KBM-7 (cell line): ENCODE results near the gene IL1R1.
A peak's percentile ranks its signal among the peaks of the same experiment; 100 is the strongest.

Experiments used
- DNase-seq: peaks from one replicate; pipeline ENCODE4 v3.0.0-alpha.2; 2015
- in situ Hi-C: fragments of 300-500 bp; cut with MboI; formaldehyde crosslinking; loops from 2 replicates; pipeline ENCODE4 v1.14.3; 2020; ENCODE audit warnings: low sequenced_read_pairs, low pct_unique_long_range_greater_than_20kb, mixed read lengths

The IL1R1 gene

GRCh38 chr2:102190430-102191107, 48.0 kb downstream of the IL1R1 start:
- no peak for DNase-seq
- in situ Hi-C loops, result no loop called here

- no peak for DNase-seq
- in situ Hi-C loops, result no loop called here
These were observed 49.0 kb downstream of the IL1R1 start for GRCh38 chr2:102191501-102191900.

DNA sequence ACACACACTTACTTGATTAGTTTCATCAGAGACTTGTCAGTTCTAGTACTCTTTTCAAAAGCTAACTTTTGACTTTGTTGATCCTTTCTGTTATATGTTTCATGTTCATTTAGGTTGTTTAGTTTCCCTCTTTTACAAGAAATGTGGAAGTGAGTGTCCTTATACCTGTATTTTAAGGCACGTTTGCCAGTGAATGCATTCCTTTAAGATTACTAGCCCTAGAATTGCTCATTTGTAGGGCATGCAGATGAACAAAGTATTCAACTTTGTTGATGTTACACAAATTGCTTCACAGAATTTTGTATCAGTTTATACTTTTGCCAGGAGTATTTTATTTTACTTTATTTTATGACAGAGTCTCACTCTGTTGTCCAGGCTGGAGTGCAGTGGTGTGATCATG, 50.5 kb downstream of the IL1R1 start:
- DNase-seq, result no peak
- in situ Hi-C loops, result no loop called here

DNA sequence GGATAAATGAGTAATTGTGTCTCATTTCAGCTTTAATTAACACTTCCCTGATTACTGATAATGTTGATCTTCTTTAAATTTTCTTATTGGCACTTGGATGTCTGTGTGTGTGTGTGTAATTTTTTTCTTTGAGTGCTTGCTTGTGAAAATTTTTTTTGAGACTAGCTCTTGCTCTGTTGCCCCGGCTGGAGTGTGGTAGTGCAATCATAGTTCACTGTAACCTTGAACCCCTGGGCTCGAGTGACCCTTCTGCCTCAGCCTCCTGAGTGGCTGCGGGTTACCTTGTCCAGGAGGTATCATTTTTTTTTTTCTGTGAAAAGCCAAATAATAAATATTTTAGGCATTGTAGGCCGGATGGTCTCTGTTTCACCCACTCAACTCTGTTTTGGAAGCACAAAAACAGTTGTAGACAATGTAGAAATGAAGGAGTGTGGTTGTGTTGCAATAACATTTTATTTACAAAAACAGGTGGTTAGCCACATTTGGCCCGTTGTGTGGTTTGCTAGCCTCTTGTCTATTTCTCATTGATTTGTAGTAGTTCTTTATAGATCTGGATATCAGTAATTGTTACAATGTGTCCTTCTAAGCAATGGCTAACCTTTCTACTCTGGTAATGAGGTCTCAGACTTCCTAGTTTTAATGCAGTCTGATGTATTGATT, 52.2 kb downstream of the IL1R1 start:
- DNase-seq, result no peak
- in situ Hi-C loops, result no loop called here

- in situ Hi-C loops, result no loop called here
- DNase-seq, result no peak
These were observed 55.0 kb downstream of the IL1R1 start for GRCh38 chr2:102197389-102198137.

DNA sequence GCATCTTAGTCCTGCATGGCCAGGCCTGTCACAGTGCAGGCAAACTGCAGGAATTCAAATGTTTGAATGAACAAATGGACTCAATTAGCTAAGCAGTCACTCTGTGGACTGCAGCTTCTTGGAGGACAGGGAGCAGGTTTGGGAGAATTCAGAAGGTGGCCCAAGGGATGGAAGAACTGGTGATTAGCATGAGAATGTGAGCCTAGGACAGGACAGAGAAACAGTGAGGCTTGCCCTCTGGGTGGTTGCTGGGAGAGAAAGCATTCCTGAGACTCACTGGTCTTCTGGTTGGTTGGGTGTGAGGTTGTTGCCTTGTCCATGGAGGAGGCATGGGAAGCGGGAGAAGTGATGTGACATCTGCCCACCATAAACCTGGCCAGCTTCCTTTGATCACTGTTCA, 58.0 kb downstream of the IL1R1 start:
- no peak for DNase-seq
- in situ Hi-C loops, result no loop called here

- in situ Hi-C loops, result no loop called here
- no peak for DNase-seq
These were observed 62.1 kb downstream of the IL1R1 start for GRCh38 chr2:102204638-102205037.

DNA sequence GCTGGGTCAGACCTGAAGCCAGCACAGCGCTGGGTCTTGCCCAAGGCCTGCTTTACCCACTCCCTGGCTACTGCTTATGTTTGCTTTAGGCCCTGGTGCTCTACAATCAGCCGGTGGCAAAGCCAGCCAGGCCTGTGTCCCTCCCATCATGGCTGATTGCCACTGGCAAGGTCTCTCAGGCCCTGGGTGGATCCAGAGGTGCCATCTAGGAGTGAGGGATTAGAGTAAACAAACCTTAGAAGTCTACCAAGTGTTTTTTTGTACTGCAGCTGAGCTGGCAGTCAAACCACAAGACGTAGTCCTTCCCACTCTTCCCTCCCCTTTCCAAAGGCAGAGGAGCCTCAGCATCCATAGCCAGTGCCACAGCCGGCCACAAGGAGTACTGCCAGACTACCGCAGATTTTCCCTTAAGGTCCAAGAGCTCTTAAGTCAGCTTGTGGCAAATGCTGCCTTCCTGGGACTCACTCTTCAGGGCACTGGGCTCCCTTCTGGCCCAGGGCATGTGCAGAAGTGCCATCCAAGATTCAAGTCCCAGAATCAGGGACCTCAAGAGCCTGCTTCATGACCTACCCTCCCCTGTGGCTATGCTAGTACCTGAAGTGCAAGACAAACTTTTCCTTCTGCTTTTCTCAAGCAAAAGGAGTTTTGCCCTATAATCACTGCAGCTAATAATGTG, 64.3 kb downstream of the IL1R1 start:
- no peak for DNase-seq

GRCh38 chr2:102208774-102209173, 66.2 kb downstream of the IL1R1 start:
- in situ Hi-C loops, result no loop called here
- DNase-seq, result no peak

More for the DNA sequence above, 64.3 kb downstream of the IL1R1 start:
- in situ Hi-C loops, result no loop called here

DNA sequence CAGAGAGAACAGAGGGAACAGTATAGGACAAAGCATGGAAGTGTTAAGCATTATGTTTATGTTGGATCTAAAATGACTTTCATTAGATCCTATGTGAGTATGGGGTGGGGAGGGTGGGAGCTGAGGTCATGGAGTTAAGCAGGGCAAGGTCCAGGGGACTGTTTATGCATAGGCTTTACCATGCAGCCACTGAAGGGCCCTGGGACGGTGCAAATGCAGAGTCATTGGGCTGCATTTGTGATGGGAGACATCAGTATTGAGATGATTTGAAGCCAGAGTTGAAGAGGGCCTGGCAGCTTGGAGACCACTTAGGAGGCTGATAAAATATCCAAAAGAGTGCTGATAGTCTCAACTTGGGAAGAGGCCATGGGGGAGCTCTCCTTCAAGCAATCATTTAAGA, 66.9 kb downstream of the IL1R1 start:
- DNase-seq, result no peak
- in situ Hi-C loops, result no loop called here

DNA sequence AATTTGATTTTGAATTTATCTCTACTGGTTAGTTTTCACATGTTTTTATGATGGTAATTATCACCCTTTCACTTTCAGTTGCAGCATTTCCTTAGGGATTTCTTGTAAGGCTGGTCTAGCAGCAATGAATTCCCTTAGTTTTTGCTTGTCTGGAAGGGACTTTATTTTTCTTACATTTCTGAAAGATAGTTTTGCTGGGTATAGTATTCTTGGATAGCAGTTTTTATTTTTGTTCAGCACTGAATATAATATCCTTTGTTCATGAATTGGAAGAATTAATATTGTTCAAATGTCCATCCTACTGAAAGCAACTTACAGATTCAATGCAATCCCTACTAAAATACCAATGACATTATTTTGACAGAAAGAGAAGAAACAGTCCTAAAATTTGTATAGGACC, 74.5 kb downstream of the IL1R1 start:
- in situ Hi-C loops, result no loop called here
- DNase-seq, result no peak

DNA sequence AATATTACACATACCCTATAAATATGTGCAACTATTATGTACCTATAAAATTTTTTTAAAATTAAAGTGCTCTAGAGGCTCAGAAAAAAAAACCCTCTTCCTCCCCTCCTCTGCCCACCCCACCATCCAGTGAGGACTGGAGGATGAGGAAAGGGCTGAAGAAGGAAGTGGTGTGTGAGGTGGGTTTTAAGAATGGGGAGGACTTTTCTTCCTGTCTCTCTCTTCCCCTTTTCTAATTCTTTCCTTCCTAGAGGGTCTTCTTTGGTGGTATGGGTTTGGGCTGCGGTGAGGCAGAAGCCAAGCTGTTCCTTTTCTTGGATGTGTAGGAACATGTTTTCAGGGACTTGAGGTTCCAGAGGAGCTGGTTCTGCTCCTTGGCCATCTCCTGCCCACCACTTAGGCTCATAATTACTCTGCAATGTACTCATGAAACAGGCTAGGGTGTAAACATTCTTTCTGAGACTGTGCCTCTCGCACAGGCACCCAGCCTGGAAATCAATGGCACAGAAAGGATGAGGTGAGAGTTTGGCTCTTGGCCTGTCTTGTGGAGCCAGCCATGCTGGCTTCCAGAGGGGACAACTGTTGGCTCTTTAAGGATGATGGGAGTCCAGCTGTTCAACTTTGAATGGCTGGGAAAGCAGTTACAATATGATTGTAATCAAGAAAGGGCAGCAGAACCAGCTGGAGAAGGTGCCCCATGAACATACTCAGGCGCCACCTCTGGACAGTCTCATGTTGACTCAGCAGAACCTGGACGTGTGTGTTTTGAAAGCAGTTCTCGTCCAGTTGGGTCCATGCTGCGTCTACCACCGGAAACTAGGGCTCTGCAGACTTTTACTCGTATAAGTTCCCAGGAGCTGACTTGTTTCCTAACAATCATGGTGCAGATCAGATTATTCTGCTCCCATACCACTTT, 82.5 kb downstream of the IL1R1 start:
- DNase-seq, result peak; percentile 86
- in situ Hi-C loops, result no loop called here

- in situ Hi-C loops, result no loop called here
- no peak for DNase-seq
These were observed 83.6 kb downstream of the IL1R1 start for GRCh38 chr2:102226171-102226570.

GRCh38 chr2:102226612-102227391, 84.3 kb downstream of the IL1R1 start:
- in situ Hi-C loops, result no loop called here
- peak; percentile 27 for DNase-seq

- in situ Hi-C loops, result no loop called here
- DNase-seq, result no peak
These were observed 86.7 kb downstream of the IL1R1 start for GRCh38 chr2:102229141-102229769.
